Spleen (tissue), 7 donors: Measurements from ENCODE around the gene AGRN.

ENCODE experiments used
- POLR2A ChIP-seq, 3 donors: fragments of 450-650 bp; IDR thresholded peaks; one replicate each; pipeline ENCODE4 v1.5.1; 2017; ENCODE audit warnings: antibody characterized with exemption in 3 of 3, mild to moderate bottlenecking in 1 of 3
- TF ChIP-seq, protein P1 (sequence below), 11 experiments: fragments of 200-600 bp in 7 of 11; fragments of 450-650 bp in 4 of 11; sonication (generic) in 4 of 11; IDR thresholded peaks in 8 of 11; conservative IDR thresholded peaks in 3 of 11; 1 replicate in 7 of 11; 2 replicates in 4 of 11; pipeline versions ENCODE4 v1.4.0 to v1.8.0; 2016 to 2021; ENCODE audit warnings: antibody characterized with exemption in 11 of 11, inconsistent platforms in 4 of 11, mild to moderate bottlenecking in 1 of 11
- donor health status: DM: no; HTN: no; CAD: no; lungs with moderate emphysema.
- donor health status: DM: no; HTN: no; CAD: no.
- donor health status: DM: no; HTN: no; CAD: no.

DNA sequence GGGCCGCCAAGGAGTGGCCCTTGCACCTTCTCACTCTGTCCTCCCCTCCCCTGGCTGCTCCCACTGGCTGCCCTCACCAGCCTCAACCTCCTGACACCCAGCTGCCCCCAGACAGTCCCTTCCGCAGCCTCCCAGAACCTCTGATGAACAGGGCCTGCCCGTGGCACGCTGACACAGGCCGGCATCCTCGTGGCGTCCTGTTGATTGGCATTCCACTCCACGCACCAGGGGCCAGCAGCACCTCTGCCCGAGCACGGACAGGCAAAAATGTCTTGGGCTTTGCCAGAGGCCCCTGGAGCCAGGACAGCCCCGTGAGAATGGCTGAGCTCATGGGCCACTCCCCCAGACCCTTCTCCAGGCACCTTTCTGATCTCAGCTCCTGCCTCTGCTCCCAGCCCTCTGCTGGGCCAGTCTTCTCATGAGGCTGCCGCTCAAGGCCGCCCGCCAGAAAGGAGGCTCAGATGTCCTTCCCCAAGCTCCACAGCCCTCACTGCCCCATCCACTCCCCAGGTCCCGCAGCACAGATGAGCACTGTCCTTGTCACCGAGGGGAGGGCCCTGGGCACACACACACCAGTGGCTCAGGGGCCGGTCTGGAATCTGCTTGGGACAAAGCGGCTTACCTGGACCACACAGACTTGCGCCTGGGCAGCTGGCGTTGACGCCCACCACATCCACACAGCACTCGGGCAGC is 70.0 kb downstream of the AGRN start:
- TF ChIP-seq, protein P1, sequence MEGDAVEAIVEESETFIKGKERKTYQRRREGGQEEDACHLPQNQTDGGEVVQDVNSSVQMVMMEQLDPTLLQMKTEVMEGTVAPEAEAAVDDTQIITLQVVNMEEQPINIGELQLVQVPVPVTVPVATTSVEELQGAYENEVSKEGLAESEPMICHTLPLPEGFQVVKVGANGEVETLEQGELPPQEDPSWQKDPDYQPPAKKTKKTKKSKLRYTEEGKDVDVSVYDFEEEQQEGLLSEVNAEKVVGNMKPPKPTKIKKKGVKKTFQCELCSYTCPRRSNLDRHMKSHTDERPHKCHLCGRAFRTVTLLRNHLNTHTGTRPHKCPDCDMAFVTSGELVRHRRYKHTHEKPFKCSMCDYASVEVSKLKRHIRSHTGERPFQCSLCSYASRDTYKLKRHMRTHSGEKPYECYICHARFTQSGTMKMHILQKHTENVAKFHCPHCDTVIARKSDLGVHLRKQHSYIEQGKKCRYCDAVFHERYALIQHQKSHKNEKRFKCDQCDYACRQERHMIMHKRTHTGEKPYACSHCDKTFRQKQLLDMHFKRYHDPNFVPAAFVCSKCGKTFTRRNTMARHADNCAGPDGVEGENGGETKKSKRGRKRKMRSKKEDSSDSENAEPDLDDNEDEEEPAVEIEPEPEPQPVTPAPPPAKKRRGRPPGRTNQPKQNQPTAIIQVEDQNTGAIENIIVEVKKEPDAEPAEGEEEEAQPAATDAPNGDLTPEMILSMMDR (IDR thresholded peaks at IDR 0.05 in 8 of 11, conservative IDR thresholded peaks at IDR 0.05 in 3 of 11) = no peak
- no peak for TF ChIP-seq POLR2A (IDR thresholded peaks at IDR 0.05)
